Activated naive CD4-positive, alpha-beta T cell treated with anti-CD3 and anti-CD28 coated beads, Interleukin-2, amount 10 ng/mL, durations not matched to agents 7 days and 5 days (primary cell): Measurements from ENCODE around the gene SMIM38.
A peak's percentile ranks its signal among the peaks of the same experiment; 100 is the strongest.

Experiments used
- CTCF ChIA-PET: fragments of 350-600 bp; sonication (Branson Sonifier 250); formaldehyde crosslinking; loops from one replicate; lab custom pipeline; 2021; ENCODE audit warnings: antibody characterized with exemption; lab: Charles Lee
- DNase-seq: peaks from one replicate; pipeline ENCODE4 v3.0.0-alpha.2; 2020
- H3K27ac Mint-ChIP-seq: one replicate; pipeline ENCODE4 v1.8.0; 2021; ENCODE audit warnings: mild to moderate bottlenecking, moderate library complexity, mixed read lengths
- H3K27me3 Mint-ChIP-seq: one replicate; pipeline ENCODE4 v1.8.0; 2021; ENCODE audit warnings: mild to moderate bottlenecking, mixed read lengths
- H3K36me3 Mint-ChIP-seq: one replicate; pipeline ENCODE4 v1.8.0; 2021; ENCODE audit warnings: mixed read lengths
- H3K4me1 Mint-ChIP-seq: one replicate; pipeline ENCODE4 v1.8.0; 2021; ENCODE audit warnings: mixed read lengths
- H3K4me3 Mint-ChIP-seq: one replicate; pipeline ENCODE4 v1.8.0; 2021; ENCODE audit warnings: mild to moderate bottlenecking, moderate library complexity, mixed read lengths
- H3K9me3 Mint-ChIP-seq: one replicate; pipeline ENCODE4 v1.8.0; 2021; ENCODE audit warnings: mixed read lengths

SMIM38 gene

DNA sequence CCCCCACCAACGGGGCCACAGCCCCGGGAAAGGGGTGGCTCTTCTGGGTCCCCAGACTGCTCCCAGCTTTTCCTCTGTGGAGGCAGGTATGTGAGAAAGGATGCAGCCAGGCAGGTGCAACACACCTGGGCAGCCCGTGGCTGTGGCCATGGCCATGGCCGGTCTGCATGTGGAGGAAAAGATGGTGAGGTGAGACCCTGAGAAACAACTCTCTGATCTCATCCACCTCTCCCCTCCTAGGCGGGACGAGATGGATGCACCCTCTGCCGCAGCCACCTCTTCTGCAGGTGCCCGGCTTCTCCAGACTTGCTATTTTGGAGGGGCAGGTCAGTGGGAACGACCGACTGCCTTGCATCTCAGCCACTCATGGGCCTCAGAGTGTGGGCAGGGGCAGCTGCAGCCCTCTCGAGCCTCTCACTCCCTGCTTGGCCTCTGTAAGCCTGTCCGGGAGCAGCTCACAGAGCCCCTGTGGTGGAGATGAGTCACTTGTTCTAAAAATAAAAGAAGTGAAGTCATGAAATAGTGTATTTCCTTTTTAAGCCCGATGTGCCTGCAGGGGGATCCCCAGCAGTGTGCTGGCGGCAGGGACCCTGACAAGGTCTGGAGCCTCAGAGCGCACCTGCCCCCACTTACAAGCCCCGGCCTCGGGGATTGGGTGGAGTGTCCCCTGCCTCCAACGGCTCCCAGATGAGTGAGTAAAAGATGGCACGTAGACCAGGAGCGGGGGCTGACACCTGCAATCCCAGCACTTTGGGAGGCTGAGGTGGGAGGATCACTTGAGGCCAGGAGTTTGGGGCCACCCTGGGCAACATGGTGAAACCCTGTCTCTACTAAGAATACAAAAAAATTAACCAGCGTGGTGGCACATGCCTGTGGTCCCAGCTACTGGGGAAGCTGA, 10.7 kb downstream of the SMIM38 start:
- H3K4me1 Mint-ChIP-seq: peaks cover 10% of the 10 kb centered on the region
- peak; percentile 43 for DNase-seq
- CTCF ChIA-PET: interaction anchor here (0.7 kb wide), 1 partner anchor 43 kb away, joined by 3 read pairs; no protein-coding TSS in a partner anchor
- H3K4me3 Mint-ChIP-seq: no peak overlapping the region
- peaks cover 3% of the 10 kb centered on the region for H3K9me3 Mint-ChIP-seq
- H3K36me3 Mint-ChIP-seq: no peaks in the 10 kb centered on the region
- peaks cover 29% of the 10 kb centered on the region for H3K27me3 Mint-ChIP-seq
- no peak overlapping the region for H3K27ac Mint-ChIP-seq

DNA sequence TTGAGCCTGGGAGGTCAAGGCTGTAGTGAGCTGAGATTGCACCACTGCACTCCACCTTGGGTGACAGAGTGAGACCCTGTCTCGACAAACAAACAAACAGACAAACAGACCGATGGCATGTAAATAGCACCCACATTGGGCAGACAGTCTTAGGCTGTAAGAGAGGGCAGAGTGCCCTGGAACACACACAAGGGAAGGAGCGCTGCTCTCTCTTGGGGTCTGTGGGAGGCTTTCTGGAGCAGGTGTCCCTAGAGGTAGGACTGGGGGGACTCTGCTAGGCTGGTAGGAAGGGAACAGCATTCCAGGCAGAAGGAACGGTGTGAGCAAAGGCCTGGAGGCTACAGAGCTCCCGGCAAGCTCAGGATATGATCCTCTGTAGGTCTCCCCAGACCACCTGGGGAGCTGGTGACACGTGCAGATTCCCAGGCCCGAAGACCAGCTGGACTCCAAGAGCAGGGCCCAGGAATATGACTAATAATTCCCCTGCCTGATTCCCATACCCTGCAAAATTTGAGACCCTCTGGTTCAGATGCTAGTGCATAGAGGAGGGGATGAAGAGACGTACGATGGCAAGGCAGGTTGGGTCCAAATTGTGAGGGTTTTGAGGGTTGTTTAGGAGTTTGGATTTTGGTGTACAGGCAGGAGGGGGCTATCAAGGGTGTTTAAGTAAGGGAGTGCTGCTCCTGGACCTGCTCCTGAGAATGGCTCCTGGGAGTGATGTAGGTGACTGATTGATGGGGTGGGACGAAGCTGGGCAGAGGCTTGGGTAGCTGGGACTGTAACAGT, 11.6 kb downstream of the SMIM38 start:
- Mint-ChIP-seq H3K27ac (no peak overlapping the region), H3K36me3 (no peaks in the 10 kb centered on the region), H3K4me1 (peaks cover 10% of the 10 kb centered on the region), H3K4me3 (no peak overlapping the region), H3K9me3 (peaks cover 3% of the 10 kb centered on the region), H3K27me3 (peaks cover 29% of the 10 kb centered on the region)
- no peak for DNase-seq
- CTCF ChIA-PET: interaction anchor here (0.7 kb wide), 1 partner anchor 166 kb away, joined by 3 read pairs; no protein-coding TSS in a partner anchor

DNA sequence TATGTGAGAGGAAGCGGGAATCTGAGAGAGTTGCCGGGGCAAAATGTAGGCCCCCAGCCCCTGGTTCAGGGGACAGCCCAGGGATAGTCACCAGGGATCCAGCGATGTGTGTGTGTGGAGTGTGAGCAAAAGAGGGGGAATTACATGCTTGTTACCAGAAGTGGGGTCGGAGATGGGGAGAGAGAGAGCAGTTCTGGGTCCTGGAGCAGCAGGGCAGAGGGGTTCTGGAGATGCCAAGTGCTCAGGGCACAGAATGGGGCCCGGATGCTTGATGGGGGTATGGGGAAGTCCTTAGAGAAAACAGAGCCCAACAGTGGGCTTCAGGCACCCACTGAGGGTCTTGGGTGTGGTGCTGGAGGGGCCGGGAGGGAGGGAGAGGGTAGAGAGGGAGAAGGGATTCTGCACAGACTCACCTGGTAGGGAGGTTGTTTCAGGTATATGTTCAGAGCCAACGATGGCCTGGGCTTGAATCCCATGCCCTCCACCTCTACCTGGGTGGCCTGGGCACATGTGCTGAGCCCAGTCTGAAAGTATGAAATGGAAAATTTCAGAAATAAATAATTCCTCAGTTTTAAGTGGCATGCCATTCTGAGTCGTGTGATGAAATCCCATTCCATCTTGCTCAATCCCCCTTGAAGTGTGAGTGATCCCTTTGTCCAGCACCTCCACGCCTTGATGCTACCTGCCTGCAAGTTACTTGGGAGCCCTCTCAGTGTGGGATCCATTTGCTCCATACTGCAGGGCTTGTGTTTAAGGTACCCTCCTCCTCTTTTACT, 12.4 kb downstream of the SMIM38 start:
- Mint-ChIP-seq H3K4me1 (peaks cover 10% of the 10 kb centered on the region), H3K36me3 (no peaks in the 10 kb centered on the region), H3K9me3 (peaks cover 3% of the 10 kb centered on the region), H3K27me3 (peaks cover 29% of the 10 kb centered on the region), H3K27ac (no peak overlapping the region), H3K4me3 (no peak overlapping the region)
- DNase-seq: no peak
- CTCF ChIA-PET: interaction anchor here (0.7 kb wide), 1 partner anchor 165 kb away, joined by 3 read pairs; no protein-coding TSS in a partner anchor

DNA sequence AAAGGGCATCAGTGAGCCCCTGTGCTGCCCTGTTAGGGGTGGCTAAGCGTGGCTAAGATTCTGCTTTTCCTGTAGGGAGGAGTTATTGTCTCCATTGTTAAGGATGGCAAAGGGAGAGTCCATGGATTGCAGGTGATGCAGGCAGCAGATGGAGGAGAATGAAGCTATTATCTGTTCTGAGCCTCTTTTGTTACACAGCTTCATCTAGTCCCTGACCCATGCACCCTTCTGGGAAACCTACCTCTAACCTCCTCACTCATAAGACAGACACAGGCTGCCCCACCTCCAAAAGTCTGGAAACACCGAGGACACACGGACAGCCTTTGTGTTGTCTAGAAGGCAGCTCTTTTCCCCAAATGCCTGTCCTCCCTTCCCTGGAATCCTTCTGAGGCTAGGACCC, 13.7 kb downstream of the SMIM38 start:
- Mint-ChIP-seq H3K36me3 (no peaks in the 10 kb centered on the region), H3K27ac (no peak overlapping the region), H3K4me3 (no peak overlapping the region), H3K4me1 (peaks cover 10% of the 10 kb centered on the region), H3K27me3 (peaks cover 33% of the 10 kb centered on the region), H3K9me3 (peaks cover 3% of the 10 kb centered on the region)
- CTCF ChIA-PET: no interaction called here
- DNase-seq: no peak

DNA sequence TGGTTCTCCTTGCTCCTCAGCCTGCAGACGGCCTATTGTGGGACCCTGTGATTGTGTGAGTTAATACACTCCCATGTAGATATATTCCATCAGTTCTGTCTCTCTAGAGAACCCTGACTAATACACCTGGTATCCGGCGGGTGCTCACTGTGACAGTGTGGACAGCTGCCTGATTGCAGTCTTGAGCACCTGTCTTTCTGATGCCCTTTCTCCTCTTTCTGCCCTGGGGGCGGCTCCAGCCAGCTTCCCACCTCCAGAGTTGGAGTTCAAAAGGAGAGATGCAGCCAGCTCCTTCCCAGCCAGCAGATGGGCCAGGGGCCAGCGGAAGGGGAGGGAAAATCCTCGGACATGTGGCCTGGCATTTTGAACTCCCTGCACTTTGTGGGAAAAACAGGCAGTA, 15.0 kb downstream of the SMIM38 start:
- no peak overlapping the region for H3K4me3 Mint-ChIP-seq
- no peak overlapping the region for H3K27ac Mint-ChIP-seq
- no peaks in the 10 kb centered on the region for H3K36me3 Mint-ChIP-seq
- H3K9me3 Mint-ChIP-seq: peaks cover 3% of the 10 kb centered on the region
- CTCF ChIA-PET: no interaction called here
- peaks cover 24% of the 10 kb centered on the region for H3K27me3 Mint-ChIP-seq
- no peak for DNase-seq
- peaks cover 10% of the 10 kb centered on the region for H3K4me1 Mint-ChIP-seq

GRCh38 chr11:69171476-69172240, 15.9 kb downstream of the SMIM38 start:
- Mint-ChIP-seq H3K27ac (no peak overlapping the region), H3K36me3 (no peaks in the 10 kb centered on the region), H3K4me1 (peaks cover 5% of the 10 kb centered on the region), H3K9me3 (peaks cover 3% of the 10 kb centered on the region), H3K4me3 (no peak overlapping the region), H3K27me3 (peaks cover 19% of the 10 kb centered on the region)
- CTCF ChIA-PET: no interaction called here
- DNase-seq: no peak

GRCh38 chr11:69172674-69173073, 16.9 kb downstream of the SMIM38 start:
- no peak overlapping the region for H3K27ac Mint-ChIP-seq
- DNase-seq: no peak
- CTCF ChIA-PET: no interaction called here
- H3K4me1 Mint-ChIP-seq: no peaks in the 10 kb centered on the region
- H3K9me3 Mint-ChIP-seq: peaks cover 3% of the 10 kb centered on the region
- H3K27me3 Mint-ChIP-seq: peaks cover 10% of the 10 kb centered on the region
- no peaks in the 10 kb centered on the region for H3K36me3 Mint-ChIP-seq
- no peak overlapping the region for H3K4me3 Mint-ChIP-seq

DNA sequence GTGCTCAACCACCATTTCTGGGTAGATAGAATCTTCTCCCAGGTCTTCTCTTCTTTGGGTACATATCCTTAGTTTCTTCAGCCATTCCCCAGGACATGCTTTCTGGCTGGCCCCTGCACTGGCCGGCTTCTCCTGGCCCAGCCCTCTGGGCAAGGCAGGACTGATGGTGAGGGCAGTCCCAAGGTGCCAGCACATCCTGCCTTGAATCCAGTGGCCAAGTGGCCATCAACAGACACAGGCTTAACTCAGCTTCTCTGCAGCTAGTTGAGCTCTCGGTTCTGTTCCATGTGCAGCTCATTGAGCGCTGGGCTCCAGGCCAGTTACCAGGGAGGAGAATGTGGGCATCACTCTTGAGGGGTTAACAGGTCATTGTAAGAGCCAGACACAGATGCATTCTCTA, 17.6 kb downstream of the SMIM38 start:
- H3K27me3 Mint-ChIP-seq: peaks cover 7% of the 10 kb centered on the region
- CTCF ChIA-PET: no interaction called here
- no peak overlapping the region for H3K4me3 Mint-ChIP-seq
- H3K4me1 Mint-ChIP-seq: no peaks in the 10 kb centered on the region
- no peak for DNase-seq
- no peaks in the 10 kb centered on the region for H3K36me3 Mint-ChIP-seq
- no peak overlapping the region for H3K27ac Mint-ChIP-seq
- H3K9me3 Mint-ChIP-seq: peaks cover 3% of the 10 kb centered on the region

DNA sequence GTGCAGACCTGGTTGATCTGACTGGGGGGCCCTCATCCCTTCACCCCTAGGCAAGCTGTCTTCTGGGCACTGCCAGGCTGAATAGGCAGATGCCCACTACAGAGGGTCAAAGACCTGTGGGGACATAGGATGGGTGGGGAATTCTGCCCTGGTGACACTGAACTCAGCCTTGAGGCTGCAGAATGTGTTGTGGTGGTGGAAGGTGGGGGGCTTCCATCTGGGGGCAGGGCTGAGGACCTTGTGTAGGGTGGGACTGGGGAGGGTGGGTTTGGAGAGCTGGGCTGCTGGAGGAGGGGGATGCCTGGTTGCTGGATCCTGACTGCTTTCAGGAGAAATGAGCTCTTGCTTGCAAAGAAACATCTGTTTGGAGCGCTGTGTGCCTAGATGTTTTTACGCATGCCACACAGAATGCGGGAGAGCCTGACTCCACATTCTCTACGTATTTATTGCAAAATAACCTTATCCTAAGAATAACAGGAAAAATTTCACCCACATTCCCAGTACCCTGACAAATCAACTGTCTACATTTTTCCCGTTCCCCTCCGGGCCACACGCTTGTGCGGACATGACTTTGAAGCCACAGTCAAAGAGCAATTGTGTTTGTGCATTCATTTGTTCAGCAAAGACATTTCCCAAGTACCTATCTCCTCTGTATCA, 18.3 kb downstream of the SMIM38 start:
- CTCF ChIA-PET: no interaction called here
- no peaks in the 10 kb centered on the region for H3K36me3 Mint-ChIP-seq
- no peak for DNase-seq

DNA sequence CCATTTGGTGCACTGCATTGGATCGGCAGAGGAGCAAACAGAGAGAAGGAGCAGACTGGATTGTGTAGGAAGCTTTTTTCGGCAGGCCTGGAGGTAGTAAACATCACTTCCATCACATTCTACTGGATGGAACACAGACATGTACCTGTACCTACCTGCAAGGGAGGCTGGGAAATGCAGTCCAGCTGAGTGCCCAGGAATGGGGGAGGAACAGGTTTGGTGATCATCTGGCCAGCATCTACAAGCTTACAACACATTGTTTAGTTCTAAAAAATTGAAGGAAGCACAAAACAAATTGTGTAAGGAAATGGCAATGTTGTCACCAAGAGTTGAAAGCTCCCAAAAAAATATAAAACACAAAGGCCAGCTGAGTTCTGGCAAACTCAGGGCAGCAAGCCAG, 19.1 kb downstream of the SMIM38 start:
- H3K27ac Mint-ChIP-seq: no peak overlapping the region
- no peaks in the 10 kb centered on the region for H3K4me1 Mint-ChIP-seq
- H3K36me3 Mint-ChIP-seq: no peaks in the 10 kb centered on the region
- H3K27me3 Mint-ChIP-seq: peaks cover 7% of the 10 kb centered on the region
- H3K9me3 Mint-ChIP-seq: no peaks in the 10 kb centered on the region
- no peak for DNase-seq
- no peak overlapping the region for H3K4me3 Mint-ChIP-seq
- CTCF ChIA-PET: no interaction called here

More for the DNA sequence above, 18.3 kb downstream of the SMIM38 start:
- Mint-ChIP-seq H3K4me1 (no peaks in the 10 kb centered on the region), H3K9me3 (peaks cover 2% of the 10 kb centered on the region), H3K4me3 (no peak overlapping the region), H3K27ac (no peak overlapping the region), H3K27me3 (peaks cover 7% of the 10 kb centered on the region)

DNA sequence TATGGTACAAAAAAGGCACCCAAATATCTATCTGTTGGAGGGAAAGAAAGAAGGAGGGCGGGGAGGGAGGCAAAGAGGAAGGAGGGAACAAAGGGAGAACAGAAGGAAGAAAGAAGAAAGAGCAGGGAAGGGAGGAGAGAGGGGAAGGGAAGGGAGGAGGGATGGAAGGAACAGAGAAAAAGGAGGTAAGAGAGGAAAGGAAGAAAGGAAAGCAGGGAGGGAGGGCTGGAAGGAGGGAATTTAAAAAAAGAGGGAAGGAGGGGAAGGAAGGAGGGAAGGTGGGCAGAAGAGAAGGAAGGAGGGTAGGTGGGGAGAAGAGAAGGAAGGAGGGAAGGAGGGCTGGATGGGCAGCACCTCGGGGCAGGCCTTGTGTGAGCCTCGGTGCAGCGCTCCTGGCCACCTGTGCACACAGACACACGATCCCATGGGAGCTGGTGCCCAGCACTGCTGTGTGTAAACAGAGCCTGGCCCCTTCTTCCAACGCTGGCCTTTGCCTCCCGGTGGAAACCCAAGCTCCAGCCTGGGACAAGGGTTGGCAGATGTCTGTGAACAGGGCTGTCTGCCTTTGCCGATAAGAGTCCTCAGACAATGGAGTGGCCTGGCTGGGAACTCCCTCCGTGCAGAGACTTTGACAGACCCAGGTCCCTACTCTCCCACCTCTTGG, 23.2 kb downstream of the SMIM38 start:
- peaks cover 7% of the 10 kb centered on the region for H3K27me3 Mint-ChIP-seq
- H3K4me3 Mint-ChIP-seq: no peak overlapping the region
- no peaks in the 10 kb centered on the region for H3K4me1 Mint-ChIP-seq
- H3K9me3 Mint-ChIP-seq: no peaks in the 10 kb centered on the region
- H3K27ac Mint-ChIP-seq: no peak overlapping the region
- H3K36me3 Mint-ChIP-seq: no peaks in the 10 kb centered on the region
- CTCF ChIA-PET: no interaction called here
- no peak for DNase-seq

DNA sequence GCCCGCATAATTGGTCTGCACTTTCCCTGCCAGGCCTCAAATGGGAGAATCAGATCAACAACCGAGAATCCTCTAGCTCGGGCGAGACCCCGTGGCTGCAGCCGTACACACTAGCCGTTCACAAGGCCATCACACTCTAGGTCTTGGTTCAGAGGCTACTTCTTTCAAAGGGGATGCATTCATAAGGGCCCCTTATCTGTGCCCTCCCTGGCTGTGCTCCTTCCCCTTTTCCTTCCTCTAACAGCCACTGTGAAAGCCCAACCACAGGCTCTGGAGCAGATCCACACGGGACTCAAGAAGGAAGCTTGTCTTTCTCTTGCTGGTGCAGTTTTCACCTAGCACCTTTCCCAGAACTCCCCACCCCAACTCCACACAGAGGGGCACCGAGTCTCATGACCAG, 24.5 kb downstream of the SMIM38 start:
- no peak overlapping the region for H3K27ac Mint-ChIP-seq
- H3K4me1 Mint-ChIP-seq: no peaks in the 10 kb centered on the region
- H3K27me3 Mint-ChIP-seq: peaks cover 7% of the 10 kb centered on the region
- no peak overlapping the region for H3K4me3 Mint-ChIP-seq
- no peaks in the 10 kb centered on the region for H3K9me3 Mint-ChIP-seq
- no peaks in the 10 kb centered on the region for H3K36me3 Mint-ChIP-seq
- DNase-seq: no peak
- CTCF ChIA-PET: no interaction called here

DNA sequence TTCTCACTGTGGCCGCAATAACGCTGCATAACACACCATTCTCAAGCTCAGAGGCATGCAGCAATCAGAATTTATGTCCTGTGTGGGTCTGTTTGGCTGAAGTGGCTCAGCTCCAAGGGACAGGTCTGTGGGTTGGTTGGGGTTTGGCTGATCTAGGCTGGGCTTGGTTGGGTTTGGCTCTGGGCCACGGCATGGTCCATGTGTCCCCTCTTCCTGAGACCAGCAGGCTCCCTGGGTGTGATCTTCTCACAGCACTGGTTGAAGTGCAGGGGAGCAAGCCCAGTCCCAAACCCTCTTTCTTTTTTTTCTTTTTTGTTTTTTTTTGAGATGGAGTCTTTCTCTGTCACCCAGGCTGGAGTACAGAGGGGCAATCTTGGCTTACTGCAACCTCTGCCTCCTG, 25.0 kb downstream of the SMIM38 start:
- CTCF ChIA-PET: no interaction called here
- Mint-ChIP-seq H3K9me3 (no peaks in the 10 kb centered on the region), H3K36me3 (no peaks in the 10 kb centered on the region), H3K27me3 (peaks cover 7% of the 10 kb centered on the region), H3K4me3 (no peak overlapping the region), H3K27ac (no peak overlapping the region), H3K4me1 (no peaks in the 10 kb centered on the region)
- no peak for DNase-seq
